Mammary epithelial cell (primary cell): ENCODE data around the gene WAC.

ENCODE experiments used
- CTCF ChIP-seq, 2 donors: IDR thresholded peaks in 1 of 2; conservative IDR thresholded peaks in 1 of 2; 2 replicates each; pipeline ENCODE4 v1.5.1; 2011 to 2012; ENCODE audit warnings: inconsistent platforms in 2 of 2, low read length in 2 of 2, mild to moderate bottlenecking in 2 of 2, control low read depth in 1 of 2, low read depth in 1 of 2; ENCODE audit not compliant: insufficient read depth in 1 of 2; ENCODE audit errors: extremely low read depth in 1 of 2
- EZH2 ChIP-seq: IDR thresholded peaks from 2 replicates; pipeline ENCODE4 v1.6.1; 2012; ENCODE audit warnings: low read length, inconsistent platforms, borderline replicate concordance

GRCh38 chr10:28489206-28489605, 43.7 kb upstream of the WAC start:
- no peak for TF ChIP-seq CTCF (conservative IDR thresholded peaks at IDR 0.05 in 1 of 2, IDR thresholded peaks at IDR 0.05 in 1 of 2; ENCODE audit: extremely low read depth in 1 of 2, insufficient read depth in 1 of 2, low read depth in 1 of 2, low read length in 2 of 2)
- no peak for TF ChIP-seq EZH2
